ENCODE measurements around the gene CNPPD1. TPM values are rescaled to one million over a fixed set of nuclear protein-coding genes. Genes with fewer than 3 reads are reported as not detected.

CNPPD1 gene
- polyA plus RNA-seq (2011; rRNA removed) (43.5 and 66.9 TPM in 2 replicates), polyA minus RNA-seq (2011; rRNA and poly(A)+ RNA removed) (12.4 and 18.1 TPM in 2 replicates)

DNA sequence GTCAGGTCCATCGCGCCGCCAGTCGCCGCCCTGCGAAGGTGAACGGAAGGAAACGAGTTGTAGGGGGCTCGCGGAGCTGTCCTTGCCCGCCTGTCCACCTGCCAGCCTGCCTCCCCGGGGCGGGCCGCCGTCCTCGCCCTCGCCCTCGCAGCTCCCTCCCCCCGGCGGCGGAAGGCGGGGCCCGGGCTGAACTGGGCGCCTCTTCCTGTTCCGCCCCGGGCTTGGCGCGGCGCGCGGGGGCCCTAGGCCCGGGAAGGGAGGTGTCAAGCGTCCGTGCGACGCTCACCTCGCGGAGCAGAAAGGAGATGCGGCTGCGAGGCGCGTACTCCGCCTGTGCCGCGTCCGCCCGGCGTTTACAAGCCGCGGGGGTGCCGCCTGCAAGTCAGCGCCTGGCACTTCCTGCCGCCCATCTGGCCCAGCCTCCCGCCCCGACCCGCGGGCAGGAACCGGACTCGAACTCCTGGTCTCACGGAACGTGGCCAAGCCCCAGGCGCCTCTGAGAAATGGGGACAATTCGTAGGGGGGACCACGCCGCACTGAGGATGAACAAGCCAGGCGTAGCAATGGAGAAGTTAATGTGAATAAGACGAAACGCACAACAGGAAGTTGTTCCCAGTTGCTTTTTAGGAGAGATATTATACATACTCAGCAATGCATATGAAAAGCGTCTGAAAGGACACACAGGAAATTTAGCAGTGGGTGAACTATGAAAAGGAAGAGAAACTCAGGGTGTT is at the start of gene CNPPD1:
Gene CNPPD1, minus strand, starts transcription at position 108 of the 734 bp plus-strand sequence. Its CDS starts 97 bp downstream, at position 11.
- H3K4me3 ChIP-seq (ENCODE audit: low read depth, low read length): peak within 1 kb of the TSS; percentile 95
- peaks cover 41% of the 10 kb centered on the region for H3K36me3 ChIP-seq (ENCODE audit: control insufficient read depth, insufficient read depth, low read length)
- no peaks in the 10 kb centered on the region for H3K27me3 ChIP-seq (ENCODE audit: control insufficient read depth, insufficient read depth, low read length)
- POLR2A ChIA-PET: interaction anchor here (0.5 to 0.7 kb wide), 3 partner anchors 13 to 98 kb away, joined by 3 to 5 read pairs (median 4); partner anchors contain the start of gene ZFAND2B
- TF ChIP-seq, protein P1, sequence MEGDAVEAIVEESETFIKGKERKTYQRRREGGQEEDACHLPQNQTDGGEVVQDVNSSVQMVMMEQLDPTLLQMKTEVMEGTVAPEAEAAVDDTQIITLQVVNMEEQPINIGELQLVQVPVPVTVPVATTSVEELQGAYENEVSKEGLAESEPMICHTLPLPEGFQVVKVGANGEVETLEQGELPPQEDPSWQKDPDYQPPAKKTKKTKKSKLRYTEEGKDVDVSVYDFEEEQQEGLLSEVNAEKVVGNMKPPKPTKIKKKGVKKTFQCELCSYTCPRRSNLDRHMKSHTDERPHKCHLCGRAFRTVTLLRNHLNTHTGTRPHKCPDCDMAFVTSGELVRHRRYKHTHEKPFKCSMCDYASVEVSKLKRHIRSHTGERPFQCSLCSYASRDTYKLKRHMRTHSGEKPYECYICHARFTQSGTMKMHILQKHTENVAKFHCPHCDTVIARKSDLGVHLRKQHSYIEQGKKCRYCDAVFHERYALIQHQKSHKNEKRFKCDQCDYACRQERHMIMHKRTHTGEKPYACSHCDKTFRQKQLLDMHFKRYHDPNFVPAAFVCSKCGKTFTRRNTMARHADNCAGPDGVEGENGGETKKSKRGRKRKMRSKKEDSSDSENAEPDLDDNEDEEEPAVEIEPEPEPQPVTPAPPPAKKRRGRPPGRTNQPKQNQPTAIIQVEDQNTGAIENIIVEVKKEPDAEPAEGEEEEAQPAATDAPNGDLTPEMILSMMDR (IDR thresholded peaks at IDR 0.05; ENCODE audit: insufficient read depth, low read depth, low read length): no peak
- DNase-seq (ENCODE audit: low read depth): peak; percentile 30
- CTCF ChIA-PET: interaction anchor here (0.6 to 8.5 kb wide), 9 partner anchors 15 to 176 kb away, joined by 3 to 90 read pairs (median 3); partner anchors contain the start of gene ZFAND2B

DNA sequence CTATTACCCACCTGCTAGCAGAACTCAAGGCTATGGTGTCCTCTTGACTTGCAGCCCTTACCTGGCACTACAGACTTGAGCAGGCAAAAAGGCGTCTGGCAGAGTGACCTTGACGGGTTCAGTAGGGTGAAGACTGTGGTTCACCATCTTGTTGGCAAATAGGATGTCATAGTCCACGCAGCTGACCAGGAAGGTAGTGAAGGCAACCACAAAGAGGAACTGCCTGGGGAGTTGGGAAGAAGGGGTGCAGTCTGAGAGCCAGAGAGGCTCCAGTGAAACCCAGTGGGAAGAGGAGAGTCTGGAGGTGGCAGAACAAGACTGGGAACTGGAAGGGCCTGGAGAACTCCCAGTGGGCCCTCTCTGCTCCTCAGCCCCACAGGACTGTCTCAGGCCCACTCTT is 48.6 kb upstream of the CNPPD1 start:
- POLR2A ChIA-PET: no interaction called here
- no peak for DNase-seq (ENCODE audit: low read depth)
- Histone ChIP-seq H3K4me3 (ENCODE audit: low read depth, low read length) (no peak overlapping the region), H3K36me3 (ENCODE audit: control insufficient read depth, insufficient read depth, low read length) (peaks cover 46% of the 10 kb centered on the region), H3K27me3 (ENCODE audit: control insufficient read depth, insufficient read depth, low read length) (no peaks in the 10 kb centered on the region)
- TF ChIP-seq, protein P1 (IDR thresholded peaks at IDR 0.05; ENCODE audit: insufficient read depth, low read depth, low read length): no peak
- CTCF ChIA-PET: no interaction called here

DNA sequence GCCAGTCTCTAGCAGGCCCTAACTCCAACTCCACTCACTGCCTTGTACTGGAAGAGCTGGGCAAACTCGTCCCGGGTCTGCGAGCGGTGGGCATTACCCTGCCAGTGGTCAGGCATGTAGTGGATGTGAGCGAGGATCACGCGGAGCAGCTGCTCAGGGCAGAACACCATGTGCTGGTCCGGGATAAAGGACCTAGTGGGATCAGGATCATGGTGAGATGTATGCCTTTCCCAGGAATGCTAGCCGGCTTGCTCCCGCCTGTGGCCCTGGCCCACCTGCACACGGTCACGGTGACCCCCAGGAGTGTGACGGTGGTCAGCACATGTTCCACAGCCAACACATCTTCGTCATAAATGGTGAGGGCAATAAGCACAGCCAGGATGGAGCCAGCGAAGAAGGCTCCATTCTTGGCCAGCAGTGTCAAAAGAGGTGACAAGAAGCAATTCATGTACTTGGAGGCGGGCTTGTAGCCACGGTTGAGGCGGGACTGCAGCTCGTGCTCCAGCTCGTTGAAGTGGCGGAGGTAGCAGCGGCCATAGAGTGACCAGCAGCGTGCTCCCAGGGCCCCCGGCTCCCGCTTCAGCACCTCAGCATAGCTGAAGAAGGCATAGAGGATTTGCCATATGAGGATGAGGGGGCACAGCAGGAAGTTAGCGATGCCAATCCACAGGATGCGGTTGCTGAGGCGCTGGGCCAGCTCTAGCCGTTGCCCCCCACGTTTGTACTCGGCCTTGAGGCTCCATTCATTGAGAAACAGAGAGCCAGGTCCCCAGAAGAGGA is 47.3 kb upstream of the CNPPD1 start:
- Histone ChIP-seq H3K36me3 (ENCODE audit: control insufficient read depth, insufficient read depth, low read length) (peaks cover 54% of the 10 kb centered on the region), H3K4me3 (ENCODE audit: low read depth, low read length) (no peak overlapping the region), H3K27me3 (ENCODE audit: control insufficient read depth, insufficient read depth, low read length) (no peaks in the 10 kb centered on the region)
- TF ChIP-seq, protein P1 (IDR thresholded peaks at IDR 0.05; ENCODE audit: insufficient read depth, low read depth, low read length): no peak
- CTCF ChIA-PET: interaction anchor here (0.8 to 1.0 kb wide), 2 partner anchors 55 to 75 kb away, joined by 4 read pairs; partner anchors contain the start of gene DNAJB2
- POLR2A ChIA-PET: no interaction called here
- DNase-seq (ENCODE audit: low read depth): no peak

DNA sequence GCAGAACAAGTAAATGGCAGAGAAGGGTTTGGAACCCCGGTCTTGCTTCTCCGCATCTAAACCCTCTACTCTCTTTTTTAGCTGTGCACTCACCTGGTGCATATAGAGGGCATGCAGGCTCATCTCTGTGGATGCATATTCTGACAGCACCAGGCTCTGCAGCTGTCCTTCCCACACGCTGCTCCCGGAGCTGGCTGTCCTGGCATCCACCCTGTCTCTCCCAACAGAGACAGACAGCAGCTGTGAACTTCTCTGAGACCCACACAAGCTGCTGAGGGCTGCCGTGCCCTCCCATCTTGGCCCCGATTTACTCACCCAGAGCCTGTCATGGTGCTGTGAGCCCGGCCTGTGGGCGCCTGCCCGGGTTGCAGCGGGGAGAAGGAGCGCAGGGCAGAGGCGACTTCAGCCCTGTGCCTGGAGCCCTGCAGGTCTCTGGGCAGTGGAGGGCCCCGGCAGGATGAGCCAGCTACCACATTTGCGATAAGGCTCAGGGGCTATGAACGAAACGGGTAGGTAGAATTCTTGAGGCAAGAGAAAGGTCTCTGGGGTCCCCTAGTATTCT is 45.3 kb upstream of the CNPPD1 start:
- no peak overlapping the region for H3K4me3 ChIP-seq (ENCODE audit: low read depth, low read length)
- CTCF ChIA-PET: interaction anchor here (2.2 kb wide), 1 partner anchor 73 kb away, joined by 15 read pairs; no protein-coding TSS in a partner anchor
- DNase-seq (ENCODE audit: low read depth): no peak
- H3K36me3 ChIP-seq (ENCODE audit: control insufficient read depth, insufficient read depth, low read length): peaks cover 54% of the 10 kb centered on the region
- H3K27me3 ChIP-seq (ENCODE audit: control insufficient read depth, insufficient read depth, low read length): no peaks in the 10 kb centered on the region
- TF ChIP-seq, protein P1 (IDR thresholded peaks at IDR 0.05; ENCODE audit: insufficient read depth, low read depth, low read length): no peak
- POLR2A ChIA-PET: no interaction called here

Data from BJ (cell line).